GM12878 (cell line): ENCODE results near the gene MED1. TPM values are rescaled to one million over a fixed set of nuclear protein-coding genes. Genes with fewer than 3 reads are reported as not detected.

ENCODE experiments used
- SUZ12 ChIP-seq: fragments of 200-600 bp; sonication (generic); IDR thresholded peaks from one replicate; pipeline ENCODE4 v1.6.1; 2018; ENCODE audit warnings: antibody characterized with exemption, mild to moderate bottlenecking; ENCODE audit not compliant: unreplicated experiment
- polyA plus RNA-seq, 11 experiments: library from polyadenylated mRNA; depleted of rRNA in 4 of 11; unstranded in 6 of 11; stranded (reverse) in 5 of 11; fragments of >200 nt; fragmentation: Nextera tagmentation in 4 of 11; fragmentation: Illumina TruSeq in 1 of 11; extraction: Ambion mirVana in 4 of 11; extraction: Trizol in 1 of 11; gene quantifications; 1 replicate in 1 of 11; 2 replicates in 10 of 11; pipeline versions ENCODE4 v1.2.1 to v1.2.3, GENCODE V29; 2011 to 2016; ENCODE audit warnings: inconsistent platforms in 2 of 11, missing spikeins in 2 of 11, low read depth in 1 of 11
- total RNA-seq, 4 experiments: library from RNA; depleted of rRNA in 3 of 4; stranded (reverse); fragments of >200 nt in 3 of 4; fragmentation: Illumina TruSeq in 1 of 4; extraction: Trizol in 1 of 4; gene quantifications; 2 replicates each; pipeline versions ENCODE4 v1.2.1 to v1.2.3, GENCODE V29; 2013 to 2021
- TF ChIP-seq, protein P1 (sequence below): fragments of 450-650 bp; conservative IDR thresholded peaks from 2 replicates; pipeline ENCODE4 v1.6.1; 2017; ENCODE audit warnings: mild to moderate bottlenecking, moderate library complexity
- TF ChIP-seq, protein P2 (sequence below): fragments of 150-350 bp; IDR thresholded peaks from 2 replicates; pipeline ENCODE4 v1.6.1; 2014; ENCODE audit warnings: mild to moderate bottlenecking, low read depth, low read length
- TF ChIP-seq, protein P3 (sequence below): fragments of 450-650 bp; IDR thresholded peaks from 2 replicates; pipeline ENCODE4 v1.6.1; 2017; ENCODE audit warnings: mild to moderate bottlenecking

Gene MED1
- total and polyA plus RNA-seq, 10 of the 15 experiments (the other 5 are each of a cell fraction or from before 2014, with no cell fraction given): 8.7 to 50.1 (median 30.1) TPM

DNA sequence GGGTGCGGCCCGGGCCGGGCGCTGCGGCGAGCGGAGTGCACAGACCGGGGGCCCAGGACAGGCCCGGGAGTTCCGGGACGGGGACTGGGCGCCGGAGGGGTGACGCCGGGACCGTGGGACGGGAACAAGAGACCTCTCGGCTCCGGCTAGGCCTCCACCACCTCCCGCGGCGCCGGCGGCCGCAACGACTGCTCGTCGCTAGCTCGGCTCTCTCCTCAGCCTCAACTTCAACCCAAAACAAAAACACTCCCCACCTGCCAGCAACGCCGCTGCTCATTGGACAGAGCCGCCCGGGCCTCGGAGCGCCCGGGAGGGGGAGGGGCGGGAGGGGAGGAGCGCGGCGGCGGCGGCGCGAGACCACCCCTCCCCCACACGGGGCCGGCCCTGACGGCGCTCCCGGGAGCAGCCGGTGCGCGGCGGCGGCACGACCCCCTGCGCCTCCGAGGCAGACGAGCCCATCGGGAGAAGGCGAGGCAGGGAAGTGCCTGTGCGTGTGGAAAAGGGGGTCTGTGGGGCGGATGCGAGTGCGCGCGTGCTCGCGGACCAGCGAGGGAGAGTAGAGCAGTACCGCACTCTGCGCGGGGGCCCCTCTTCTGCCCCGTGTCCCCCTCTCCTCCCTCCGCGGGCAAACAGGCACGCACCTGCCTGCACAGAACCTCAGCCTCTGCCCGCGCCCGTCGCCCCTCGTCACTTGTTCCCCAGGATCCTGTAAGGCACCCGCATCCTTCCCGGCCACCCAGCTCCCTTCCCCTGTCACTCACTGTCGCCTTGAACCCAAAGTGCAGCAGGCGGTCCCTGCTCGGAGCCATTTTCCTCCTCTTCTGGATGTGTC lies 49.4 kb downstream of the MED1 start, which contains the start of gene FBXL20 (continued):
- TF ChIP-seq, protein P1, sequence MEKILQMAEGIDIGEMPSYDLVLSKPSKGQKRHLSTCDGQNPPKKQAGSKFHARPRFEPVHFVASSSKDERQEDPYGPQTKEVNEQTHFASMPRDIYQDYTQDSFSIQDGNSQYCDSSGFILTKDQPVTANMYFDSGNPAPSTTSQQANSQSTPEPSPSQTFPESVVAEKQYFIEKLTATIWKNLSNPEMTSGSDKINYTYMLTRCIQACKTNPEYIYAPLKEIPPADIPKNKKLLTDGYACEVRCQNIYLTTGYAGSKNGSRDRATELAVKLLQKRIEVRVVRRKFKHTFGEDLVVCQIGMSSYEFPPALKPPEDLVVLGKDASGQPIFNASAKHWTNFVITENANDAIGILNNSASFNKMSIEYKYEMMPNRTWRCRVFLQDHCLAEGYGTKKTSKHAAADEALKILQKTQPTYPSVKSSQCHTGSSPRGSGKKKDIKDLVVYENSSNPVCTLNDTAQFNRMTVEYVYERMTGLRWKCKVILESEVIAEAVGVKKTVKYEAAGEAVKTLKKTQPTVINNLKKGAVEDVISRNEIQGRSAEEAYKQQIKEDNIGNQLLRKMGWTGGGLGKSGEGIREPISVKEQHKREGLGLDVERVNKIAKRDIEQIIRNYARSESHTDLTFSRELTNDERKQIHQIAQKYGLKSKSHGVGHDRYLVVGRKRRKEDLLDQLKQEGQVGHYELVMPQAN: peak; percentile 87
- TF ChIP-seq, protein P2, sequence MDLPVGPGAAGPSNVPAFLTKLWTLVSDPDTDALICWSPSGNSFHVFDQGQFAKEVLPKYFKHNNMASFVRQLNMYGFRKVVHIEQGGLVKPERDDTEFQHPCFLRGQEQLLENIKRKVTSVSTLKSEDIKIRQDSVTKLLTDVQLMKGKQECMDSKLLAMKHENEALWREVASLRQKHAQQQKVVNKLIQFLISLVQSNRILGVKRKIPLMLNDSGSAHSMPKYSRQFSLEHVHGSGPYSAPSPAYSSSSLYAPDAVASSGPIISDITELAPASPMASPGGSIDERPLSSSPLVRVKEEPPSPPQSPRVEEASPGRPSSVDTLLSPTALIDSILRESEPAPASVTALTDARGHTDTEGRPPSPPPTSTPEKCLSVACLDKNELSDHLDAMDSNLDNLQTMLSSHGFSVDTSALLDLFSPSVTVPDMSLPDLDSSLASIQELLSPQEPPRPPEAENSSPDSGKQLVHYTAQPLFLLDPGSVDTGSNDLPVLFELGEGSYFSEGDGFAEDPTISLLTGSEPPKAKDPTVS: no peak
- no peak for TF ChIP-seq SUZ12
- TF ChIP-seq, protein P3, sequence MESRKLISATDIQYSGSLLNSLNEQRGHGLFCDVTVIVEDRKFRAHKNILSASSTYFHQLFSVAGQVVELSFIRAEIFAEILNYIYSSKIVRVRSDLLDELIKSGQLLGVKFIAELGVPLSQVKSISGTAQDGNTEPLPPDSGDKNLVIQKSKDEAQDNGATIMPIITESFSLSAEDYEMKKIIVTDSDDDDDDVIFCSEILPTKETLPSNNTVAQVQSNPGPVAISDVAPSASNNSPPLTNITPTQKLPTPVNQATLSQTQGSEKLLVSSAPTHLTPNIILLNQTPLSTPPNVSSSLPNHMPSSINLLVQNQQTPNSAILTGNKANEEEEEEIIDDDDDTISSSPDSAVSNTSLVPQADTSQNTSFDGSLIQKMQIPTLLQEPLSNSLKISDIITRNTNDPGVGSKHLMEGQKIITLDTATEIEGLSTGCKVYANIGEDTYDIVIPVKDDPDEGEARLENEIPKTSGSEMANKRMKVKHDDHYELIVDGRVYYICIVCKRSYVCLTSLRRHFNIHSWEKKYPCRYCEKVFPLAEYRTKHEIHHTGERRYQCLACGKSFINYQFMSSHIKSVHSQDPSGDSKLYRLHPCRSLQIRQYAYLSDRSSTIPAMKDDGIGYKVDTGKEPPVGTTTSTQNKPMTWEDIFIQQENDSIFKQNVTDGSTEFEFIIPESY: no peak
